ENCODE results near the gene TOMM7.

- TF ChIP-seq EZH2 (IDR thresholded peaks at IDR 0.05; ENCODE audit: borderline replicate concordance, low read length), result no peak
- TF ChIP-seq, protein P1, sequence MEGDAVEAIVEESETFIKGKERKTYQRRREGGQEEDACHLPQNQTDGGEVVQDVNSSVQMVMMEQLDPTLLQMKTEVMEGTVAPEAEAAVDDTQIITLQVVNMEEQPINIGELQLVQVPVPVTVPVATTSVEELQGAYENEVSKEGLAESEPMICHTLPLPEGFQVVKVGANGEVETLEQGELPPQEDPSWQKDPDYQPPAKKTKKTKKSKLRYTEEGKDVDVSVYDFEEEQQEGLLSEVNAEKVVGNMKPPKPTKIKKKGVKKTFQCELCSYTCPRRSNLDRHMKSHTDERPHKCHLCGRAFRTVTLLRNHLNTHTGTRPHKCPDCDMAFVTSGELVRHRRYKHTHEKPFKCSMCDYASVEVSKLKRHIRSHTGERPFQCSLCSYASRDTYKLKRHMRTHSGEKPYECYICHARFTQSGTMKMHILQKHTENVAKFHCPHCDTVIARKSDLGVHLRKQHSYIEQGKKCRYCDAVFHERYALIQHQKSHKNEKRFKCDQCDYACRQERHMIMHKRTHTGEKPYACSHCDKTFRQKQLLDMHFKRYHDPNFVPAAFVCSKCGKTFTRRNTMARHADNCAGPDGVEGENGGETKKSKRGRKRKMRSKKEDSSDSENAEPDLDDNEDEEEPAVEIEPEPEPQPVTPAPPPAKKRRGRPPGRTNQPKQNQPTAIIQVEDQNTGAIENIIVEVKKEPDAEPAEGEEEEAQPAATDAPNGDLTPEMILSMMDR (conservative IDR thresholded peaks at IDR 0.05 in 1 of 2, IDR thresholded peaks at IDR 0.05 in 1 of 2; ENCODE audit: extremely low read depth in 1 of 2, insufficient read depth in 1 of 2, low read depth in 1 of 2, low read length in 2 of 2), result no peak
These were observed 20.2 kb downstream of the TOMM7 start for GRCh38 chr7:22802426-22802825.
